PC-3 (cell line): ENCODE measurements around the gene ZNF592.
"Not testable (repeated sequence)": the region's sequence is repeated elsewhere in the genome, so short reads cannot be mapped to it uniquely, and the experiment has no call there.

ENCODE experiments used
- CTCF ChIP-seq: fragments of 300-600 bp; sonication (generic); conservative IDR thresholded peaks from 2 replicates; pipeline ENCODE4 v1.5.1; 2017; ENCODE audit warnings: antibody characterized with exemption, low read depth, mild to moderate bottlenecking, low read length
- EZH2 ChIP-seq: fragments of 300-600 bp; sonication (generic); IDR thresholded peaks from one replicate; pipeline ENCODE4 v1.6.1; 2017; ENCODE audit warnings: antibody characterized with exemption, mild to moderate bottlenecking, low read length; ENCODE audit not compliant: unreplicated experiment
- EZH2phosphoT487 ChIP-seq: fragments of 300-600 bp; sonication (generic); IDR thresholded peaks from 2 replicates; pipeline ENCODE4 v1.6.1; 2018; ENCODE audit warnings: mild to moderate bottlenecking, antibody characterized with exemption, low read length, borderline replicate concordance

GRCh38 chr15:84735480-84736061, 12.8 kb upstream of the ZNF592 start:
- TF ChIP-seq CTCF, EZH2, EZH2phosphoT487: not testable (repeated sequence)
